HG03469 (cell line): ENCODE measurements around the gene CD83.
A peak's percentile ranks its signal among the peaks of the same experiment; 100 is the strongest.

Experiments used
- ATAC-seq: cut with Tn5 transposase; IDR thresholded peaks from one replicate; pipeline ENCODE4 v1.9.1; 2021; ENCODE audit warnings: mild to moderate bottlenecking, moderate library complexity, moderate number of reproducible peaks; ENCODE audit not compliant: unreplicated experiment

The CD83 gene

GRCh38 chr6:14091339-14091978, 26.1 kb upstream of the CD83 start:
- ATAC-seq = no peak

GRCh38 chr6:14092316-14092715, 25.3 kb upstream of the CD83 start:
- no peak for ATAC-seq

DNA sequence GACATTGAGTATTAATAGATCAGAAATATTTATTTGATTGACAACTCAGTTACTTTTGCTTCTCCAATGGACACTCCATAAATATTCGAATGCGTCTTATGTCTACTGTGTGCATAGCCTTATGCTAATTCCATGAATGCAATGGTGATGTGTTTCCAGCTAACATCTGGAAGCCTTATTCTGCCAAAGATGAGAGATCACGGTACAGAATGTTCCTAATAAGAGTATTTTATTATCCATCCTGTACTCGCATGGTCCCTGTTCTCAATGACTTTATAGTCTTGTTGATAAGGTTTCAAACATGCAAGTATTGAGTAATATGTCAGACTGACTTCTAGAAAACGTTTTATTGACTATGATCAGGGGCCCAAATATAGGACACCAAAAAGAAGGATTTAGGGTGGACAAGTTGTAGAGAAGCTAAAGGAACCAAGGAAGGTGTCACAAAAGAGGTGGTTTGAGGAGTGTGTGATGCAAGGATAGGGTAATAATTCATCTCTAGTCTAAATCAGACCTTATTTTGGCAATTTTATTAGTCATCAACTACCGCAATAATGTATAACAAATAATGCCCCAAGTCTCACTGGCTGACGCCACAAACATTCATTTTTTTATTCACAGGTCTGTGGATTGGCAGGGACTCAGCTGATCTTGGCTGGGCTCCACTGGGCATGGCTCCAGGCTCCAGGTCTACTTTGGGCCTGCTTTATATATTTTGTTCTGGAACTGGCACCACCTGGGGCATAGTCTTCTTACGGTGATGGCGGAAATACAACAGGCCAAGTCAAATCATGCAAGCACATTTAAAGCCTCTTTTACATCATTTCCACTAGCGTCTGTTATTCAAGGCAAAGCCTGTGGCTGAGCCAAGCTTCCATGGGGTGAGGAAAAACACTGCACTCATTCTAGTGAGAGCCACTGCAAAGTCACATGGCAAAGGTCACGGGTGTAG, 24.5 kb upstream of the CD83 start:
- no peak for ATAC-seq

DNA sequence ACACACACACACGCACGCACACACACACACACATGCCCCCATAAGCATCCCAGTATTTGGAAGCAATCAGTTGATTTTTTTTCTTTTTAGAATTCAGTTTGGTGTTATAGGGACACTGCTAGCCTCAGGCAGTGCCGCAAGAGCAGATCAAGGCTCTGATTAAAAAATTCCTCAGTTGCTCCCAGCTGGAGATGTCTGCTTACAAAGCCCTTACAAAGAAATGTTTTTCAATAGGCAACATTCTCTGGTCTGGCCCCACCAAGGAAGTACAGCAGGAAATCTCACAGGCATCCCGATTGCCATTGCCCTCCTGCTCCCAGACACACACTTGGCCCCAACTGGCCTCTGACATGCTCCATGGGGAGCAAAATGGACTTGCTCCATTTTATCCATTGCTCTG, 22.9 kb upstream of the CD83 start:
- no peak for ATAC-seq

GRCh38 chr6:14095437-14095836, 22.1 kb upstream of the CD83 start:
- no peak for ATAC-seq

DNA sequence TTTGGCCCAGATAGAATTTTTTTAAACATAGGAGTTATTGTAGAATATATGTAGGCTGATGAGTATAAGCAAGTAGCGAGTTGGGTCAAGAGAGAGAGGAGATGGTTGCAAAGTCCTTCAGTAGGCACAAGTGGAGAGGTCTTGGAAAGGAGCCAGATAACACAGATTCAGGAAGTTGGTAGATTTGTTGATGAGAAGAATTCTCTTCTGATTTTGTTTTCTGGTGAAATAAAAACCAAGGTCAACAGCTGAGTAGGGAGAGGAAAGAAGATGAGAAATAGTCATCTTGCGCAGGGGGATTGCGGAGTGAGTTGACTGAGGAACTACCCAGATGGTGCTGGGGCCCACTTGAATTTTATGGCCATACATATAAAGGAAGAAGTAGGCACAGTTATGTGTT, 17.4 kb upstream of the CD83 start:
- ATAC-seq = no peak

DNA sequence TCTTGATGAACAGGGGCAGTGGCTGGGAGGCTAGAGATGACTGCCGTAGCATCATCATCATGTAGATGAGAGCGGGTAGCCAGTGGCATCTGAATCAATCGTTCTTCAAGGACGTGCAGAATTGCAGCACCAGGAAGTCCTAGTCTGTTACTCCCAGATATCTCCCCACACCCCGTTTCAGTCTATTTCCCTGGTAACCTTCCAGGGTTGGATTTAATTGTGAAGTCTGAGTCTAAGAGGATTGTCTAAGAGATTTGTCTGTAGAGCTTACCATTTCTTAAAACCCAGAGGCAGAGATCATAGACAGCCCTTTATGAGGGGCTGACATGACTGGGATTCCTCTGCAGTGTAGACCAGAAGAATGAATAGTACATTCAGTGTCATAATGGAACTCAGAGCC, 16.6 kb upstream of the CD83 start:
- no peak for ATAC-seq

DNA sequence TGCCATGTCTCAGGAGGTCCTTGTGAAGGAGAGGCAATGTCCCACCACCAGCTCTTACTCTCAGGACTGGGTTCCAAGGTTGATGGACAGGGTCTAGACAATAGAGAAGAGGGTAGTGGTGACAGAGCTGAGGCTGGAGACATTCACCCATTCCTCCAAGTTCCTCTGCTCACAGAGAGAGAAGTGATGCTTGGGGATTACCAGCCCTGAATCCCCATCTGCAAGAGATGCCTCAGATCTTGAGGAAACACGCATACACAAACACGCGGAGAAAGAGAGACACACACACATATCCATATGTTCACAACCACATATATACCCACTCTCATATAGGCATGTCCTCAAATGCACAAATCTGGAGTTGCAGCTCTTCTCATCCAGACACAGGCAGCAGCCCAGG, 15.2 kb upstream of the CD83 start:
- no peak for ATAC-seq

DNA sequence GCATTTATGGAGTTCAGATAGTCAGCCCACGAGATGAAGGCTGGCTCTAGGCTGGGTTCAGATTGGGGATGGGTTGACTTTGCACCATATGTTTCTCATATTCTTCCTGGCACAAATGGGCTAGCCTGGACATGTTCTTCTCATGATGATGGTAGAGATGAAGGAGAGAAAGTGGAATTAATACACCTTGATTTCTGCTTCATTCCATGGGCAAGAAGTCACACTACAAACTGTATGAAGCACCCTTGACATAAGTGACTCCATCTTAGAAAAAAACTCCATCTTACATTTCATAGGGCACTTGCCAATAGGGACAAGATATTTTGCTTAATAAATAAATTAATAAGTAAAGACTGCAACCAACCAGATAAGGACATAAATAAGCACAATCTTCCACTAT, 12.0 kb upstream of the CD83 start:
- no peak for ATAC-seq

- no peak for ATAC-seq
Observed at GRCh38 chr6:14107000-14107399, 10.6 kb upstream of the CD83 start.

DNA sequence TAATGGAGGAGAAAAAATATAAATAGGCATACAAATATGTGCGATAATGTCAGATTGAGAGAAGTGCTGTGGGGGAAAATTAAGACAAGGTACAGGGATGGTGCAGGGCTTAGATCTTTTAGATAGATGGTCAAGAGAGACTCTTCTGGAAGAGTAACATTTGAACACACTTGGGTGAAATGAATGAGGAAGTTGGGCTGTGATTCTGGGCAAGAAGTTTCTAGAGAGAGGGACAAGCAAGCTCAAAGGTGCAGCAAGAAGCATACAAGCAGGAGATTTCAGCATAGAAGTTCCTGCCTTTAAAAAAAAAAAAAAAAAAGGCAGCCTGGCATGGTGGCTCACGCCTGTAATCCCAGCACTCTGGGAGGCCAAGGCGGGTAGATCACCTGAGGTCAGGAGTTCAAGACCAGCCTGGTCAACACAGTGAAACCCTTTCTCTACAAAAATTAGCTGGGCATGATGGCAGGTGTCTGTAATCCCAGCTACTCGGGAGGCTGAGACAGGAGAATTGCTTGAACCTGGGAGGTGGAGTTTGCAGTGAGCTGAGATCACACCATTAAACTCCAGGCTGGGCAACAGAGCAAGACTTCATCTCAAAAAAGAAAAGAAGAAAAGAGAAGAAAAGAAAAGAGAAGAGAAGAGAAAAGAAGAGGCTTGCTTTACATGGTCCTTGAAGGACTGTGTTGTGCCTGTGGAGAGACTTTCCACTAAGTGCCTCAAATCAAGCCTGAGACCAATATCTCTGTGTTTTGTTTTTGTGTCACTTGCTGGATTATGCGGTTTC, 9.7 kb upstream of the CD83 start:
- no peak for ATAC-seq

- peak; percentile 44 for ATAC-seq
Observed at GRCh38 chr6:14108571-14109410, 8.8 kb upstream of the CD83 start.

DNA sequence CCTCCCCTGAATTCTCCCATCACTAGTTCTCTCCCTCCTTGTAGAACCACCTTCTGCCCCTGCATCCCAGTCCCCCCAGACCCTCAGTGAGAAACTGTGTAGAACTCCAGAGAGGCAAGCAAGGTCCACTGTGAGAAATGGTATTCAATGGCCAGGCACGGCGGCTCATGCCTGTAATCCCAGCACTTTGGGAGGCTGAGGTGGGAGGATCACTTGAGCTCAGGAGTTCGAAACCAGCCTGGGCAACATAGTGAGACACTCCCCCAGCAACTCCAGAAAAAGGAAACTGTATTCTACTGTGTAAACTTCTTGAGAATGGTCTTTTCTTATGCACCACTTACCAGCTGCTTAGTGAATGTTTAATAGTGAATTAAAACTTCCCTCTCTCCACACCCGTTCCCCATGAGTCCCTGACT, 8.2 kb upstream of the CD83 start:
- no peak for ATAC-seq

DNA sequence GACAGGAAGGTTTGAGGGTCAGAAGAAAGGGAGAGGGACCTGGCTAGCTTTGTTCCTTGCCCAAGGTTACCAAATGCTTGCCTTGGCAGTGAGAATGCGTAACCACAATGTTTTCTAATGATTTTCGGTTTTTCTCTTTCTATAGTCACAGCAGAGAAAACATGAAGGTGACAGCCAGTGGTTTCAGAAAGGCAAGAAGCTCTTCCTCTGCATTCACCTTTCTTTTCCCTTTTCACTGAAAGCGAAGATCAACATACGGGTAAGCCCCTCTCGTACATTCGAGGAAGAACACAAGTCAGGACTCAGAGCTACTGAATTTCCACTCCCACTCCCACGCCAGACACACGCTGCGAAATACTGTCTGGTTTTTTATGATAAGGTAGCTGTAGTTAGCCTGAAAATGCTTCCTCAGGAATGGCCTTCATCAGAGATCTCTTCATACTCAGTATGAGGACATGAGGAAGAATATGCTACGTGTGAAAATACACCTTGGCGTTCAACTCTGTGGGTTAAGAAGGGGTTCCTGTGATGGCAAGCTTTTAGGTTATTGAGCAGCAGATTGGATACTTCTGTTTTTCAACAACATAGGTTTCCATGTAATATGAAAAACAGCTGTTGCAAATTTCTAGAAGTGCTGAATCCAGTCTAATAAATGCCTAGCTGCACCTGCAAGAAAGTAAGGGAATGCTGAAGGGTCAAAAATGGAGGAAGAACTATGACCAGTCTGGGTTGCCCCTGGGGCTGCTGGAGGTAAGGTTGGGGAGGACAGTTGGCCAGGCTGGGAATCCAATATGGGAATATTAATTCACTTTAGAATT, 7.4 kb upstream of the CD83 start:
- ATAC-seq = peak; percentile 29

DNA sequence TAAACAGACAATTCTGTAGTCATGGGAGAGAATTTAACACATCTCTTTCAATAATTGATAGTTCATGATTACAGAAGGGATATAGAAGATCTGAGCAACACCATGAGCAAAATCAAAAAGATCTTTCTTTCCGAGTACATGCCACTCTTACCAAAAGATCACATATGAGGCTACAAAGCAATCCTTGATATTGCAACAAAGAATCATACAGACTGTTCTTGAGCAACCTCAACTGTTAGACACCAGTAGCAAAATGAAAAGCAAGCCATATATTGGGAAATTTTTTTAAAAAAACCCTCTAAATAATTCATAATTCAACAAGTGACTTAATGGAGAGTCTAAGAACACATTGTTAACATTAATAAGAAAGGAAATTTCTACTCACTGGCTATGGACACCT, 3.6 kb upstream of the CD83 start:
- no peak for ATAC-seq

DNA sequence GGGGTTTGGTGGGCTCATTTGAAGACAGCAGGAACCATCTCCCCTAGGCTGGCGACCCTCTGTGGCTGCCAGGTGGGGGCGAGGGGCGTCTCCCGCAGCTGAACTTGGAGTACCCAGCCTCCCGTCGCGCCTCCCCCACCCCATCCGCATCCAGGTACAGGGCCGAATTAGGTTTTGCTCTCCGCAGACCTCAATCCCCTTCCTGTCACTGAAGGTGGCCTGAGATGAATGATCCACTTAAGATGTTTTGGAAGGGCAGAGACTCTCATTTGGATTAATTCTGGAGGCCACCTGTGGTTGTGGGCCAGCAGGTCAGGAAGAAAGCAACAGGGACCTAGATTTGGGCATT, 493 bp downstream of the CD83 start:
- ATAC-seq = no peak

- no peak for ATAC-seq
Observed at GRCh38 chr6:14118446-14118845, 874 bp downstream of the CD83 start.

- no peak for ATAC-seq
Observed at GRCh38 chr6:14119784-14120183, 2.2 kb downstream of the CD83 start.

- ATAC-seq = no peak
Observed at GRCh38 chr6:14120546-14120945, 3.0 kb downstream of the CD83 start.

DNA sequence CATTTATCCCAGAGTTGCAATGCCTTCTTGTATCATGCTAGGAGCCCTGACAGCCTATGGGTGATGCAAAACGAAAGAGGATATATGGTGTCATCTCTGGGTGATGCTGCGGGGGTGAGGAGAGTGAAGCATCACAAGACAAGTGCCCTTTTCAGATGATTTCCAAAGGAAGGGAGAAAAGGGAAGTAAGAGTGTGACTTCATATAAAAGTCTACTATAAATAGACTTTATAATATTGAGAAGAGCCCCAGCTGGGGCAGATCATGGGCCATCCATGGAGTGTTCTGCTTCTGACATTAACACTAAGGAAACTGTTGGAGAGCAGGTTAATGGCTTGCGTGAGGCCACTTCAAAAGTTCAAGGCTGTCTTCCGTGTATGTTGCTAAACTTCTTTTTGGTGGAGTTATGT, 4.4 kb downstream of the CD83 start:
- peak; percentile 61 for ATAC-seq
